Esophagus muscularis mucosa (tissue), 4 donors: ENCODE measurements around the gene SETD7. TPM values are rescaled to one million over a fixed set of nuclear protein-coding genes. Genes with fewer than 3 reads are reported as not detected.

Source experiments
- DNase-seq: peaks from one replicate; pipeline ENCODE4 v3.0.0-alpha.2; 2017; ENCODE audit errors: extremely low spot score
- H3K27ac ChIP-seq, 4 donors: fragments of 200-600 bp; sonication (generic); replicated peaks in 1 of 4; 1 replicate in 3 of 4; 2 replicates in 1 of 4; pipeline ENCODE4 v1.5.1; 2016 to 2019; ENCODE audit warnings: mild to moderate bottlenecking in 1 of 4
- H3K27me3 ChIP-seq, 4 donors: fragments of 200-600 bp; sonication (generic); one replicate each; pipeline versions ENCODE4 v1.5.1 to v1.6.0; 2016 to 2019
- H3K36me3 ChIP-seq, 4 donors: fragments of 200-600 bp; sonication (generic); one replicate each; pipeline ENCODE4 v1.5.1; 2016 to 2019
- H3K4me1 ChIP-seq, 4 donors: fragments of 200-600 bp; sonication (generic); one replicate each; pipeline ENCODE4 v1.5.1; 2016 to 2019
- H3K4me3 ChIP-seq, 4 donors: fragments of 200-600 bp; sonication (generic); 1 replicate in 2 of 4; 2 replicates in 2 of 4; pipeline ENCODE4 v1.5.1; 2016 to 2019; ENCODE audit warnings: mild to moderate bottlenecking in 4 of 4, moderate library complexity in 1 of 4
- H3K9me3 ChIP-seq, 4 donors: fragments of 200-600 bp; sonication (generic); 1 replicate in 3 of 4; 2 replicates in 1 of 4; pipeline ENCODE4 v1.5.1; 2016 to 2019
- EP300 ChIP-seq: sonication (generic); formaldehyde crosslinking; IDR thresholded peaks from one replicate; pipeline ENCODE4 v1.6.1; 2017; ENCODE audit warnings: antibody characterized with exemption
- POLR2A ChIP-seq: fragments of 450-650 bp; IDR thresholded peaks from one replicate; pipeline ENCODE4 v1.6.1; 2017; ENCODE audit warnings: antibody characterized with exemption, moderate library complexity, mild to moderate bottlenecking, low read depth
- POLR2AphosphoS5 ChIP-seq, 2 donors: sonication (generic); formaldehyde crosslinking; IDR thresholded peaks; one replicate each; pipeline ENCODE4 v1.6.1; 2017; ENCODE audit warnings: antibody characterized with exemption in 2 of 2
- WGBS: methylation state at CpG from one replicate; pipeline ENCODE4 v1.1.5; 2018; 5-methylcytosine and 5-hydroxymethylcytosine counted together
- intact Hi-C: fragments of 100-400 bp; cut with DNase I; formaldehyde crosslinking; loops from one replicate; pipeline ENCODE4 v1.15.1; 2023
- total RNA-seq, 4 donors: library from RNA; depleted of rRNA; stranded (reverse); fragments of >200 nt; gene quantifications; one replicate each; pipeline versions ENCODE4 v1.1.0 to v1.2.1, GENCODE V29; 2016
- TF ChIP-seq, protein P1 (sequence below), 3 experiments: fragments of 200-600 bp in 2 of 3; fragments of 450-650 bp in 1 of 3; sonication (generic) in 2 of 3; IDR thresholded peaks; one replicate each; pipeline ENCODE4 v1.5.1; 2017 to 2019; ENCODE audit warnings: antibody characterized with exemption in 3 of 3, mild to moderate bottlenecking in 2 of 3, moderate library complexity in 1 of 3

The SETD7 gene
- total RNA-seq, 4 donors from 2014 or later = 54.4 to 96.0 (median 63.9) TPM

DNA sequence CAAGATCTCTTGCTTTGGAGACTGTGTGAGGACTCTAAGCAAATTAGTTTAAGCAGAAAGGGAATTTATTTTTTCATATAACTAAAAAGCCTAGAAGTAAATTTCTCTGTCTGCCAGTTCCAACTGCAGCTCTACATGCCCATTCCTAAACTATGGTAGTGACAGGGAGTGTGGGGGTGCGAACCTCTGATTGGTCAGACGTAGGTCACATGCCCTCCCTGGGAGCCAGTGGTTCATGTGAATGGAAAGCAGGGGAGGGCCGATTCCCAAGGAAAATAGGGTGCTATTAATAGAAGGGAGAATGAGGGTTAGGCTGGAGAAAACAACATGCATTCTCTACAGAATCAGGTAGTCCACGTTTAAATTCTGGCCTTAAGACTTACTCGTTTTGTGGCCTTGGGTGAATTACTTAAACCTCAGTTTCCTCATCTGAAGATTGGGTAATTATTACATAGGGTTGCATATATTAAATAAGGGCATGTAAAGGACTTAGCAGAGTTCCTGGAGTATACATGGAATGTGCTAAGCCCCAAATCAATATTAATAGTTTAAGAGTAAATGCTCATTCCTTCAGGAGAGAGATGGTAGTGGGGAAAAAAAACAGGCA, 94.9 kb downstream of the SETD7 start:
- peak overlapping the region in 1 of 4 donors; percentile 12 for H3K27ac ChIP-seq
- peaks cover 0 to 3% (median 0%) of the 10 kb centered on the region in 4 donors for H3K36me3 ChIP-seq
- no peaks in the 10 kb centered on the region for H3K9me3 ChIP-seq
- no peaks in the 10 kb centered on the region for H3K27me3 ChIP-seq
- intact Hi-C loops = no loop called here
- DNase-seq = no peak
- WGBS = 80% methylated on average over 5 of the region's 5 CpGs
- TF ChIP-seq, protein P1, sequence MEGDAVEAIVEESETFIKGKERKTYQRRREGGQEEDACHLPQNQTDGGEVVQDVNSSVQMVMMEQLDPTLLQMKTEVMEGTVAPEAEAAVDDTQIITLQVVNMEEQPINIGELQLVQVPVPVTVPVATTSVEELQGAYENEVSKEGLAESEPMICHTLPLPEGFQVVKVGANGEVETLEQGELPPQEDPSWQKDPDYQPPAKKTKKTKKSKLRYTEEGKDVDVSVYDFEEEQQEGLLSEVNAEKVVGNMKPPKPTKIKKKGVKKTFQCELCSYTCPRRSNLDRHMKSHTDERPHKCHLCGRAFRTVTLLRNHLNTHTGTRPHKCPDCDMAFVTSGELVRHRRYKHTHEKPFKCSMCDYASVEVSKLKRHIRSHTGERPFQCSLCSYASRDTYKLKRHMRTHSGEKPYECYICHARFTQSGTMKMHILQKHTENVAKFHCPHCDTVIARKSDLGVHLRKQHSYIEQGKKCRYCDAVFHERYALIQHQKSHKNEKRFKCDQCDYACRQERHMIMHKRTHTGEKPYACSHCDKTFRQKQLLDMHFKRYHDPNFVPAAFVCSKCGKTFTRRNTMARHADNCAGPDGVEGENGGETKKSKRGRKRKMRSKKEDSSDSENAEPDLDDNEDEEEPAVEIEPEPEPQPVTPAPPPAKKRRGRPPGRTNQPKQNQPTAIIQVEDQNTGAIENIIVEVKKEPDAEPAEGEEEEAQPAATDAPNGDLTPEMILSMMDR (IDR thresholded peaks at IDR 0.05) = no peak
- no peak for TF ChIP-seq EP300
- TF ChIP-seq POLR2A = no peak
- TF ChIP-seq POLR2AphosphoS5 (IDR thresholded peaks at IDR 0.05) = no peak
- H3K4me3 ChIP-seq = no peak overlapping the region
- peaks cover 13 to 57% (median 46%) of the 10 kb centered on the region in 4 donors for H3K4me1 ChIP-seq

DNA sequence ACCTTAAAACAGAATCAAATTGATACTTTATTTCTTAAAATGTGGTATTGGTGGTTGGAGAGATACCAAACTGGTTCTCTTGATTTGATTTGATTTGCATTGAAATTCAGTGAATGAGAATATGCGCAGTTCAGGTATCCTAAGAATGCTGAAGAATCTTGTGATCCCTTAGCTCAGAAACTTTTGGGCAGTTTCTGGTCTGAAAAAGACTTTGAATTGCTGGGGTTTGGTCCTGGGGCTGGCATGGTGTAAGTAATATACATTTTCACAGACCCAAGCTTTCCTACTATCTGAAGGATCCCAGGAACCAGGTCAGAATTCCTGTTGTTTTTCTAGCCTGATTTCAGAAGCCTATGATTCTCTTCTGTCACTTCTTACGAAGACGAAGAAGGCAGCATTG, 95.5 kb downstream of the SETD7 start:
- Histone ChIP-seq H3K36me3 (peaks cover 0 to 3% (median 0%) of the 10 kb centered on the region in 4 donors), H3K4me3 (no peak overlapping the region), H3K27ac (peak overlapping the region in 1 of 4 donors; percentile 12), H3K9me3 (no peaks in the 10 kb centered on the region), H3K27me3 (no peaks in the 10 kb centered on the region), H3K4me1 (peaks cover 17 to 58% (median 52%) of the 10 kb centered on the region in 4 donors)
- no peak for DNase-seq
- 84% methylated on average over 3 of the region's 3 CpGs for WGBS
- TF ChIP-seq POLR2AphosphoS5 (IDR thresholded peaks at IDR 0.05) = no peak
- no peak for TF ChIP-seq EP300
- no peak for TF ChIP-seq POLR2A
- TF ChIP-seq, protein P1 (IDR thresholded peaks at IDR 0.05) = no peak
- intact Hi-C loops = no loop called here

DNA sequence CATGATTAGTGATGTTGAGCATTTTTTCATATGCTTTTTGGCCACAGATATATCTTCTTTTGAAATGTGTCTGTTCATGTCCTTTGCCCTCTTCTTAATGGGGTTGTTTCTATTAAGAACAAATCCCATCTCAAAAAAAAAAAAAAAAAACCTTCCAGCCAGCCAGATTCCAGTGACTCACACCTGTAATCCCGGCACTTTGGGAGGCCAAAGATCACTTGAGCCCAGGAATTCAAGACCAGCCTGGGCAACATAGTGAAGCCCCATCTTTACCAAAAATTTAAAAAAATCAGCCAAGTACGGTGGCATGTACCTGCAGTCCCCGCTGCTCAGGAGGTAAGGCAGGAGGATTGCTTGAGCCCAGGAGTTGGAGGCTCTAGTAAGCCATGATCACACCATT, 97.0 kb downstream of the SETD7 start:
- H3K27me3 ChIP-seq = no peaks in the 10 kb centered on the region
- WGBS = 72% methylated on average over 3 of the region's 3 CpGs
- no peak overlapping the region for H3K27ac ChIP-seq
- TF ChIP-seq, protein P1 (IDR thresholded peaks at IDR 0.05) = no peak
- TF ChIP-seq EP300 (no peak), POLR2A (no peak), POLR2AphosphoS5 (IDR thresholded peaks at IDR 0.05) (no peak)
- H3K4me3 ChIP-seq = no peak overlapping the region
- peaks cover 0 to 3% (median 0%) of the 10 kb centered on the region in 4 donors for H3K36me3 ChIP-seq
- no peak for DNase-seq
- intact Hi-C loops = loop anchor here (5.0 to 10.0 kb wide), 3 partner anchors 88 to 374 kb away; partner anchors contain the start of gene ELF2
- no peaks in the 10 kb centered on the region for H3K9me3 ChIP-seq
- peaks cover 25 to 66% (median 61%) of the 10 kb centered on the region in 4 donors for H3K4me1 ChIP-seq

DNA sequence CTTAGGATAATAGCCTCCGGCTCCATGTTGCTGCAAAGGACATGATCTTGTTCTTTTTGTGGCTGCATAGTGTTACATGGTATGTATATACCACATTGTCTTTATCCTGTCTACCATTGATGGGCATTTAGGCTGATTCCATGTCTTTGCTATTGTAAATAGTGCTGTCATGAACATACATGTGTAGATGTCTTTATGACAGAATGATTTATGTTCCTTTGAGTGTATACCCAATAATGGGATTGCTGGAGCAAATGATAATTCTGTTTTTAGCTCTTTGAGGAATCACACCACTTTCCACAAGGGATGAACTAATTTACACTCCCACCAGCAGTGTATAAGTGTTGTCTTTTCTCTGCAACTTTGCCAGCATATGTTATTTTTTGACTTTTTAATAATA, 97.5 kb downstream of the SETD7 start:
- TF ChIP-seq, protein P1 (IDR thresholded peaks at IDR 0.05) = no peak
- TF ChIP-seq POLR2AphosphoS5 (IDR thresholded peaks at IDR 0.05) (no peak), EP300 (no peak), POLR2A (no peak)
- H3K27me3 ChIP-seq = no peaks in the 10 kb centered on the region
- peaks cover 25 to 62% (median 58%) of the 10 kb centered on the region in 4 donors for H3K4me1 ChIP-seq
- H3K36me3 ChIP-seq = peaks cover 0 to 3% (median 0%) of the 10 kb centered on the region in 4 donors
- H3K4me3 ChIP-seq = no peak overlapping the region
- no peaks in the 10 kb centered on the region for H3K9me3 ChIP-seq
- intact Hi-C loops = loop anchor here (5.0 to 10.0 kb wide), 3 partner anchors 89 to 374 kb away; partner anchors contain the start of gene ELF2
- 100% methylated on average over 1 of the region's 1 CpG for WGBS
- DNase-seq = no peak
- no peak overlapping the region for H3K27ac ChIP-seq
